Vagina (tissue), 2 donors: ENCODE data around the gene CXCR2. TPM values are rescaled to one million over a fixed set of nuclear protein-coding genes. Genes with fewer than 3 reads are reported as not detected.
"Not testable (repeated sequence)": the region's sequence is repeated elsewhere in the genome, so short reads cannot be mapped to it uniquely, and the experiment has no call there.

Experiments used
- DNase-seq, 2 donors: peaks; one replicate each; pipeline ENCODE4 v3.0.0-alpha.2; 2017; ENCODE audit errors: extremely low spot score in 2 of 2
- H3K27ac ChIP-seq: fragments of 200-600 bp; sonication (generic); one replicate; pipeline ENCODE4 v1.5.1; 2019
- H3K27me3 ChIP-seq: fragments of 200-600 bp; sonication (generic); one replicate; pipeline ENCODE4 v1.5.1; 2019
- H3K36me3 ChIP-seq, 2 donors: fragments of 200-600 bp; sonication (generic); one replicate each; pipeline ENCODE4 v1.5.1; 2017 to 2019
- H3K4me1 ChIP-seq: fragments of 200-600 bp; sonication (generic); one replicate; pipeline ENCODE4 v1.5.1; 2019
- H3K4me3 ChIP-seq, 2 donors: fragments of 200-600 bp; sonication (generic); 1 replicate in 1 of 2; 2 replicates in 1 of 2; pipeline ENCODE4 v1.5.1; 2016 to 2019
- H3K9me3 ChIP-seq: fragments of 200-600 bp; sonication (generic); one replicate; pipeline ENCODE4 v1.5.1; 2019
- POLR2A ChIP-seq, 2 donors: fragments of 450-650 bp; IDR thresholded peaks; one replicate each; pipeline ENCODE4 v1.6.1; 2017; ENCODE audit warnings: antibody characterized with exemption in 2 of 2, mild to moderate bottlenecking in 2 of 2, moderate library complexity in 2 of 2
- POLR2AphosphoS5 ChIP-seq, 2 donors: sonication (generic); formaldehyde crosslinking; IDR thresholded peaks; one replicate each; pipeline ENCODE4 v1.9.0; 2017; ENCODE audit warnings: antibody characterized with exemption in 2 of 2, mild to moderate bottlenecking in 2 of 2, low read depth in 1 of 2; ENCODE audit not compliant: insufficient read depth in 1 of 2
- intact Hi-C: fragments of 100-400 bp; cut with DNase I; formaldehyde crosslinking; loops from one replicate; pipeline ENCODE4 v1.15.1; 2023
- total RNA-seq: library from RNA; depleted of rRNA; stranded (reverse); fragments of >200 nt; gene quantifications from one replicate; pipeline ENCODE4 v1.2.3, GENCODE V29; 2016
- TF ChIP-seq, protein P1 (sequence below), 3 experiments: fragments of 450-650 bp in 2 of 3; fragments of 200-600 bp in 1 of 3; sonication (generic) in 1 of 3; IDR thresholded peaks; one replicate each; pipeline ENCODE4 v1.5.1; 2017 to 2019; ENCODE audit warnings: antibody characterized with exemption in 3 of 3, mild to moderate bottlenecking in 2 of 3, moderate library complexity in 2 of 3

CXCR2 gene
- total RNA-seq, 1 donor from 2014 or later: 6.4 TPM

DNA sequence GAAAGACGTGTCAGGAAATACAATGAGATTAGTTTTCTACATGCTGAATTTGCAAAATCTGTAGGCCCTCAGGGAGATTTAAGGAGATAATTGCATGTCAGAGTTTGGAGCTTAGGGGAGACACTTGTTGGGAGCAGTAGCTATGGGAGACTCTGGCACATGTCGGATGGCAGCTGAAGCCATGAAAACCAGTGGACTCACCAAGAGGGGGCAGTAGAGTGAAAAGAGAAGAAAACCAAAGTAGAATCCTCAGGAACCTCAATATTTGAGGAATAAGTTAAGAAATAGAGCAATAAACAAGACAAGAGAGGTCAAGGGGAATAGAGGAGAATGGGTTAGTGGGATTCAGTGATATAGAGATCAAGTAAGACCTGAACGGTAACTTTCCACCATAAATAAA is 31.9 kb upstream of the CXCR2 start:
- no peaks in the 10 kb centered on the region for H3K4me1 ChIP-seq
- TF ChIP-seq, protein P1, sequence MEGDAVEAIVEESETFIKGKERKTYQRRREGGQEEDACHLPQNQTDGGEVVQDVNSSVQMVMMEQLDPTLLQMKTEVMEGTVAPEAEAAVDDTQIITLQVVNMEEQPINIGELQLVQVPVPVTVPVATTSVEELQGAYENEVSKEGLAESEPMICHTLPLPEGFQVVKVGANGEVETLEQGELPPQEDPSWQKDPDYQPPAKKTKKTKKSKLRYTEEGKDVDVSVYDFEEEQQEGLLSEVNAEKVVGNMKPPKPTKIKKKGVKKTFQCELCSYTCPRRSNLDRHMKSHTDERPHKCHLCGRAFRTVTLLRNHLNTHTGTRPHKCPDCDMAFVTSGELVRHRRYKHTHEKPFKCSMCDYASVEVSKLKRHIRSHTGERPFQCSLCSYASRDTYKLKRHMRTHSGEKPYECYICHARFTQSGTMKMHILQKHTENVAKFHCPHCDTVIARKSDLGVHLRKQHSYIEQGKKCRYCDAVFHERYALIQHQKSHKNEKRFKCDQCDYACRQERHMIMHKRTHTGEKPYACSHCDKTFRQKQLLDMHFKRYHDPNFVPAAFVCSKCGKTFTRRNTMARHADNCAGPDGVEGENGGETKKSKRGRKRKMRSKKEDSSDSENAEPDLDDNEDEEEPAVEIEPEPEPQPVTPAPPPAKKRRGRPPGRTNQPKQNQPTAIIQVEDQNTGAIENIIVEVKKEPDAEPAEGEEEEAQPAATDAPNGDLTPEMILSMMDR (IDR thresholded peaks at IDR 0.05): no peak
- TF ChIP-seq POLR2AphosphoS5 (IDR thresholded peaks at IDR 0.05; ENCODE audit: insufficient read depth in 1 of 2, low read depth in 1 of 2): no peak
- TF ChIP-seq POLR2A (IDR thresholded peaks at IDR 0.05): no peak

DNA sequence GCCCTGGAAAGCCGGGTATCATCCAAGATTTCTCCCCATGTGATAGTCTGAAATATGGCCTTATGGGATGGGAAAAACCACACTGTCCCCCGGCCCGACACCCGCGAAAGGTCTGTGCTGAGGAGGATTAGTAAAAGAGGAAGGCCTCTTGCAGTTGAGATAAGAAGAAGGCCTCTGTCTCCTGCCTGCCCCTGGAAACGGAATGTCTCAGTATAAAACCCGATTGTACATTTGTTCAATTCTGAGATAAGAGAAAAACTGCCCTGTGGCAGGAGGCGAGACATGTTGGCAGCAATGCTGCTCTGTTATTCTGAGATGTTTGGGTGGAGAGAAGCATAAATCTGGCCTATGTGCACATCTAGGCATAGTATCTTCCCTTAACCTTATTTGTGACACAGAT is 30.0 kb upstream of the CXCR2 start:
- no peak overlapping the region for H3K4me3 ChIP-seq
- TF ChIP-seq POLR2A (IDR thresholded peaks at IDR 0.05): no peak
- H3K27me3 ChIP-seq: no peaks in the 10 kb centered on the region
- DNase-seq: no peak
- no peak overlapping the region for H3K27ac ChIP-seq
- no peaks in the 10 kb centered on the region for H3K9me3 ChIP-seq
- H3K36me3 ChIP-seq: no peaks in the 10 kb centered on the region
- no peaks in the 10 kb centered on the region for H3K4me1 ChIP-seq
- intact Hi-C loops: no loop called here

More for the DNA sequence above, 31.9 kb upstream of the CXCR2 start:
- no peaks in the 10 kb centered on the region for H3K27me3 ChIP-seq
- no peak overlapping the region for H3K4me3 ChIP-seq
- H3K9me3 ChIP-seq: no peaks in the 10 kb centered on the region
- intact Hi-C loops: no loop called here
- no peaks in the 10 kb centered on the region for H3K36me3 ChIP-seq
- no peak for DNase-seq
- H3K27ac ChIP-seq: no peak overlapping the region

DNA sequence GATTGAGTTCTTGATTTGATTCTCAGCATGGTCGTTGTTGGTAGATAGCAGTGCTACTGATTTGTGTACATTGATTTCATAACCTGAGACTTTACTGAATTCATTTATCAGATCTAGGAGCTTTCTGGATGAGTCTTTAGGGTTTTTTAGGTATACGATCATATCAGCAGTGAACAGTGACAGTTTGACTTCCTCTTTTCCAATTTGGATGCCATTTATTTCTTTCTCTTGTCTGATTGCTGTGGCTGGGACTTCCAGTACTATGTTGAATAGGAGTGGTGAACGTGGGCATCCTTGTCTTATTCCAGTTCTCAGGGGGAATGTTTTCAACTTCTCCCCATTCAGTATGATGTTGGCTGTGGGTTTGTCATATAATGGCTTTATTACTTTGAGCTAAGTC is 27.9 kb upstream of the CXCR2 start:
- Histone ChIP-seq H3K4me1 (no peaks in the 10 kb centered on the region), H3K9me3 (no peaks in the 10 kb centered on the region), H3K36me3 (no peaks in the 10 kb centered on the region), H3K27ac (no peak overlapping the region), H3K27me3 (no peaks in the 10 kb centered on the region), H3K4me3 (no peak overlapping the region)
- intact Hi-C loops: no loop called here
- TF ChIP-seq POLR2A (IDR thresholded peaks at IDR 0.05) (no peak), POLR2AphosphoS5 (IDR thresholded peaks at IDR 0.05; ENCODE audit: insufficient read depth in 1 of 2, low read depth in 1 of 2) (no peak)
- TF ChIP-seq, protein P1 (IDR thresholded peaks at IDR 0.05): no peak
- no peak for DNase-seq

DNA sequence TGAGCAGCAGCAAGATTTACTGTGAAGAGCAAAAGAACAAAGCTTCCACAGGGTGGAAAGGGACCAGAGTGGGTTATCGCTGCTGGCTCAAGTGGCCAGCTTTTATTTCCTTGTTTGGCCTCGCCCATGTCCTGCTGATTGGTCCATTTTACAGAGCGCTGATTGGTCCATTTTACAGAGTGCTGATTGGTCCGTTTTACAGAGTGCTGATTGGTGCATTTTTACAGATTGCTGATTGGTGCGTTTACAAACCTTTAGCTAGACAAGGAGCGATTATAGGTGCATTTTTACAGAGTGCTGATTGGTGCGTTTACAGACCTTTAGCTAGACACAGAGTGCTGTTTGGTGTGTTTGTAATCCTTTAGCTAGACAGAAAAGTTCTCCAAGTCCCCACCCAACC is 17.0 kb upstream of the CXCR2 start:
- H3K27ac ChIP-seq, intact Hi-C loops, H3K27me3 ChIP-seq, H3K36me3 ChIP-seq, H3K4me1 ChIP-seq, H3K4me3 ChIP-seq, DNase-seq, H3K9me3 ChIP-seq: not testable (repeated sequence)

DNA sequence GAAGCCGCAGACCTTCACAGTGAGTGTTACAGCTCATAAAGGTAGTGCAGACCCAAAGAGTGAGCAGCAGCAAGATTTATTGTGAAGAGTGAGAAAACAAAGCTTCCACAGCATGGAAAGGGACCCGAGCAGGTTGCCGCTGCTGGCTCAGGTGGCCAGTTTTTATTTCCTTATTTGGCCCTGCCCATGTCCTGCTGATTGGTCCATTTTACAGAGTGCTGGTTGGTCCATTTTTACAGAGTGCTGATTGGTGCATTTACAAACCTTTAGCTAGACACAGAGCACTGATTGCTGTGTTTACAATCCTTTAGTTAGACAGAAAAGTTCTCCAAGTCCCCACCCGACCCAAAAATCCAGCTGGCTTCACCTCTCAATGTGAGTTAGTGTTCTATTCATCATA is 4.0 kb upstream of the CXCR2 start:
- H3K4me3 ChIP-seq, intact Hi-C loops, DNase-seq, H3K27me3 ChIP-seq, H3K27ac ChIP-seq, H3K36me3 ChIP-seq, H3K9me3 ChIP-seq: not testable (repeated sequence)
- peaks cover 10% of the 10 kb centered on the region for H3K4me1 ChIP-seq

DNA sequence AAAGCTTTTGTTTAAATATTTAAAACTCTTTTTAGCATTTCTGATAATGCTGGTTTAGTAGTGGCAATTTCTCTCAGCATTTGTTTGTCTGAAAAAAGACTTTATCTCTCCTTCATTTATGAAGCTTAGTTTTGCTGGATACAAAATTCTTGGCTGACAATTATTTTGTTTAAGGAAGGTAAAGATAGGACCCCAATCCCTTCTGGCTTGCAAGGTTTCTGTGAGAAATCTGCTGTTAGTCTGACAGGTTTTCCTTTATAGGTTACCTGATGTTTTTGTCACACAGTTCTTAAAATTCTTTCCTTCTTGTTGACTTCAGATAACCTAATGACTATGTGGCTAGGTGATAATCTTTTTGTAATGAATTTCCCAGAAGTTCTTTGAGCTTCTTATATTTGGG is 3.5 kb upstream of the CXCR2 start:
- intact Hi-C loops, H3K27ac ChIP-seq, H3K4me3 ChIP-seq, DNase-seq, H3K36me3 ChIP-seq, H3K27me3 ChIP-seq, H3K9me3 ChIP-seq: not testable (repeated sequence)
- peaks cover 13% of the 10 kb centered on the region for H3K4me1 ChIP-seq

DNA sequence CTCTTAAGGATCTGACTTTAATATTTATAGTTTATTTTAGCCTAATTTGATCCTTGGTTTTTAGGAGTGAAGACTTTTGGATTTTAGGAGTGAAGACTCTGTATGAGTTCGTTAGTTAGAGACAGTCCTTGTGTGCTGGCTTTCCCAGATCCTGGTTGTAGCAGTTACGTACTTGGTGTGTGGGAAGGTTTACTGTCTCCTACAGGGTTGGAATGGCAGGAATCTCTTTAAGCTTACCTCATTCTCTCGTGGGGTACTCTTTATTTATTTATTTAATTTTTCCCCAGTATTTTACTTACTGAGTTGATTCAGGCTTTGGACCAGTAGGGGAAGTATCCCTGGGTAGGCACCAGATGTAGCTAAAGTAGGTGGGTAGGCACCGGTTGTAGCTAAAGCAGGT is 1.8 kb upstream of the CXCR2 start:
- no peaks in the 10 kb centered on the region for H3K27me3 ChIP-seq
- H3K4me1 ChIP-seq: peaks cover 13% of the 10 kb centered on the region
- no peaks in the 10 kb centered on the region for H3K36me3 ChIP-seq
- no peak overlapping the region for H3K27ac ChIP-seq
- intact Hi-C loops: no loop called here
- H3K9me3 ChIP-seq: peaks cover 4% of the 10 kb centered on the region
- TF ChIP-seq POLR2AphosphoS5 (IDR thresholded peaks at IDR 0.05; ENCODE audit: insufficient read depth in 1 of 2, low read depth in 1 of 2) (no peak), POLR2A (IDR thresholded peaks at IDR 0.05) (no peak)
- TF ChIP-seq, protein P1 (IDR thresholded peaks at IDR 0.05): no peak
- no peak for DNase-seq
- H3K4me3 ChIP-seq: no peak overlapping the region
